GM19438 (cell line): ENCODE measurements around the gene RANBP3.

ENCODE experiments used
- ATAC-seq: cut with Tn5 transposase; IDR thresholded peaks from one replicate; pipeline ENCODE4 v1.9.1; 2021; ENCODE audit warnings: low read depth; ENCODE audit not compliant: unreplicated experiment

RANBP3 gene

GRCh38 chr19:5908773-5909442 lies 69.0 kb downstream of the RANBP3 start:
- no peak for ATAC-seq

- ATAC-seq = no peak
Observed at GRCh38 chr19:5907241-5907640, 70.7 kb downstream of the RANBP3 start.

- no peak for ATAC-seq
Observed at GRCh38 chr19:5905114-5905778, 72.7 kb downstream of the RANBP3 start.

DNA sequence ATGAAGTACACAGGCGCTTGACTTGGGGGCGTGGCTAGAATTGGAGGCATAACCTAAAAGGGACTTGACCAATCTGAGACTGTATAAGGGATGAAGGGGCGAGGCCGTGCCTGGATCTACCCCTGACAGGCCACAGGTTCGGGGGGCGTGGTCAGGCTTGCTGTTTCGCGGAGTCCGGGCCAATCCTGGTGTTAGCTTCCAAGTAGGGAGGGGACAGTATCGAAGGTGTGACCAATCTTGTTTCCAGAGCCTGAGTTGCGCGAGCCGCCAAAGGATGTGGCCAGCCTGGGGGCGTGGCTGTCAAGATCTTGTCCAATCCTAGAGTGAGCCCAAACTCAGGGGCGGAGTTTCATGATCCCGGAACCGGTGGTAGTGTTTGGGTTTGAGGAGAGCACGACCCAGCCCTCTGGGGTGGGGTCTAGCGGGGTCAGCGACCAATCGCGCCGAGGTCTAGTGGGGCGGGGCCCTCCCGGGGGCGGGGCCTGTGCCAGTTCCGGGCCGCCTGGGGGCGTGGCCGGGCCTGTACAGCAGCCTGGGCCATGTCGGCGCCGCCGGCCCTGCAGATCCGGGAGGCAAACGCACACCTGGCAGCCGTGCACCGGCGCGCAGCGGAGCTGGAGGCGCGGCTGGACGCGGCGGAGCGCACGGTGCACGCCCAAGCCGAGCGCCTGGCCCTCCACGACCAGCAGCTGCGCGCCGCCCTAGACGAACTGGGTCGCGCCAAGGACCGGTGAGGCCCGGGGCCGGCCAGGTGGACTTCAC lies 73.4 kb downstream of the RANBP3 start, which contains the start of gene VMAC:
Gene VMAC, plus strand, starts transcription at position 521 of the 762 bp plus-strand sequence. Its CDS starts 19 bp downstream, at position 540.
- peak; percentile 81 for ATAC-seq

- ATAC-seq = peak; percentile 40
Observed at GRCh38 chr19:5903624-5904351, 74.2 kb downstream of the RANBP3 start, which contains the start of gene NDUFA11. Gene NDUFA11 (minus strand): TSS chr19:5903790. CDS start chr19:5903708, 82 bp downstream.

- no peak for ATAC-seq
Observed at GRCh38 chr19:5903056-5903623, 74.8 kb downstream of the RANBP3 start.

- ATAC-seq = no peak
Observed at GRCh38 chr19:5900976-5901375, 77.0 kb downstream of the RANBP3 start.

DNA sequence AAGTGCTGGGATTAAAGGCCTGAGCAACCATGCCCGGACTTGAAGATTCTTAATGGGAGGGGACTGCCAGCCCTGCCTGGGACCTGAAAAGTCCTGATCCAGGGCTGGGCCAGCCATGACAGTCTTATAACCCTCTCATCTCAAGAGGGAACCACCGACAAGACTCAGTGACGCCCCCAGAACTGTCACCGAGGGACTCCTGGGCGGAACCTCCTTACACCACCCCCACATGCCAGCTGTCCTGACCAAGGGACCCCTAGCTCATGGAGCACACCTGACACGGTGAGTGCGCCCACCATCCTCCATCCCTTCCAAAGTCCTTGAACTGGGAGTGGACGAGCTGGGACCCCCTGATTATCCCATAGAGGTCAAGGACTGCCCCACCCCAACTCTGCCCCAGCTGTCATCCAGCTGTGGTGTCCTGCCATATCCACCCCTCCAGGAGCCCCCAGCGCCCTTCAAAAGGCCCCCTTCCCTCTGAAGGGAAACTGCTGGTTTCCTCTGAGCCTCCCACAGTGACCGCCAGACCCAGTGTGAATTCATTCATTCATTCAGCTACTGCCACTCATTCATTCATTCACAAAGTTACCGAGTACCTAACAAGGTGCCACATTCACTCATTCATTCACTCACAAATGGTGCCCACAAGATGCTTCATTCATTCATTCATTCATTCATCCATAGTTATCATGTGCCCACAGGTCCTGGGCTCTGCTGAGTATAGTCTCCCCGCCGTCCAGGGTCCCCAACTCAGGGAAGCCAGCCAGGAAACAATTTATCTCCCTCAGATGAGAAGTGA lies 78.0 kb downstream of the RANBP3 start:
- ATAC-seq = no peak

DNA sequence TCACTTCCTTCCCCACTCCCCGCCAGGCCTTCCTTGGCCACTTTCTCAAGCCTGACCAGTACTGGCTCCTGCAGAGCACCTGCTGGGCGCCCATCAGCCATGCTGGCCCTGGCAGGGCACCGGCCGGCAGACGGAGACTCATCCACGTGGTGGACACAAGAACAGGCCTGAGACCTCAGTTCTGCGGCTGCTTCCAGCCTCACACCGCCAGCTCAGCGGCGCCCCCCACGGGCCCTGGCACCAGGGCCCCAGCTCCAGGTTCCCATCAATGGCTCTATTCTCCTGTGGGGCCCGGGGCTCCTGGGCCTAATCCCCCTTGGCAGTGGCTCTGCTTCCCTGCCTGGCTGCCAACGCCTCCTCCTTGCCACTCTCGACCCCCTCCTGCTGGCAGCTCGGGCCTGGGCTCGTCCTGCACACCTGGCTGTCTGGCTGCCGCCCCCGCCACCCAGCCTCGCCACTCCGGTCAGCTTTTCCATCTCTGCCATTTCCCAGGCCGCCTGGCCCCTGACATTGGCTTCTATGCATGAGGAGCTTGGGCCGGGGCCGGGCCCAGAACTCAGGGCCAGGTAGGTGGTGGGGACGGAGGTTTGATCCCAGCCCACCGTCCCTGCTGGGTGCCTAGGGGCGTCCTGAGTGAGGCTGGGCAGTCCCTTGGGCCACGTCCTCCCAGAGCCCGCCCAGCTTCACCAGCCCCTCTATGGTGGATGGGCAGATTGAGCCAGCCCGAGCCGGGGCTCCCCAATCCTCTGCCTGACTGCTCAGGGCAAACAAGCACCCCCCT lies 80.6 kb downstream of the RANBP3 start:
- ATAC-seq = no peak

DNA sequence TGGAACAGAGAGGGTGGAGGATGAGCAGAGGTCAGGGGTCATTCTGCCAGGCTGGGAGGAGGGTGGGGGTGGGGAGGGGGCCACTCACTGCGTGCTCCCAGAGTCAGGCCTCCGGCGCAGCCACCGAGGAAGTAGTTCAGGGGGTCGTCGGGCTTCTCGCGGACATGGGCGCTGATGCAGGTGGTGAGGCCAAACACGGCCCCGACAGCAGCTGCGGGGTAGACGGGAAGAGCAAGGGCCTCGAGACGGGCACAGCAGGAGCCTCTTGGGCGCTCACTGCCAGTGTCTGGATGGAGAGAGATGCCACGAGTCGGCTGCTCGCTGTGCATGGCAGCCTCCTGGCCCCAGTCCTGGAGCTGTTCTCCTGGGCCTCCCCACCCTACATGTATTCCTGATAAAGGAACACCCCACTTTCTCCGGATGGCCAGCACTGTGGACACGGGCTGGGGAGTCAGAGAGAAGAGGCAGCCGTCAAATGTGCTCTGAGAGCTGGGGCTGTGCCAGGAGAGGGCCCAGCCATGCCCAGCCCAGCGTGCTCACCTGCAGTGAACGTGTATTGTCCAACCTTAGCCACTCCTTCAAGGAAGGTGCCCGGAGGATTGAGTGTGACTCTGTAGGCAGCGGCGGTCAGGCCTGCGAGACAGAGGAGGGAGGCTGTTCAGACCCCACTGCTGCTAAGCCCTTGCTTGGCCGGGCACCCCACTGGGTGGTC lies 81.4 kb downstream of the RANBP3 start:
- ATAC-seq = no peak

DNA sequence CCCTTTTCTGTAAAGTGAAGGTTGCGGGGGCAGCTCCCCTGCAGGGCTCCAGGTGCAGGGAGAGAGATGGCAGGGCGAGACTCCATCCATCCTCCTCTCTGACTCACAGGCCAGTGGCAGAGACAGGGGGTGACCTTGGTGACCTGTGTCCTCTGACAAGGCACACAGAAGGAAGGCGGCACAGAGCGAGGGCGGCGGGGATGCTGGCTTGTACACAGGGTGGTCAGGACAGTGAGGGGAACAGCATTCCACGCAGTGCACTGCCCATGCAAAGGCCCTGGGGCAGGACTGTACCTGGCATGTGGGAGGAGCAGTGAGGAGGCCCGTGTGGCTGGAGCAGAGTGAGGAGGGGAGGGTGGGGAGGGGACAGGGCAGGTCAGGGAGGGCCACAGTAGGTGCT lies 82.0 kb downstream of the RANBP3 start:
- ATAC-seq = no peak

- ATAC-seq = no peak
Observed at GRCh38 chr19:5895409-5895808, 82.5 kb downstream of the RANBP3 start.

DNA sequence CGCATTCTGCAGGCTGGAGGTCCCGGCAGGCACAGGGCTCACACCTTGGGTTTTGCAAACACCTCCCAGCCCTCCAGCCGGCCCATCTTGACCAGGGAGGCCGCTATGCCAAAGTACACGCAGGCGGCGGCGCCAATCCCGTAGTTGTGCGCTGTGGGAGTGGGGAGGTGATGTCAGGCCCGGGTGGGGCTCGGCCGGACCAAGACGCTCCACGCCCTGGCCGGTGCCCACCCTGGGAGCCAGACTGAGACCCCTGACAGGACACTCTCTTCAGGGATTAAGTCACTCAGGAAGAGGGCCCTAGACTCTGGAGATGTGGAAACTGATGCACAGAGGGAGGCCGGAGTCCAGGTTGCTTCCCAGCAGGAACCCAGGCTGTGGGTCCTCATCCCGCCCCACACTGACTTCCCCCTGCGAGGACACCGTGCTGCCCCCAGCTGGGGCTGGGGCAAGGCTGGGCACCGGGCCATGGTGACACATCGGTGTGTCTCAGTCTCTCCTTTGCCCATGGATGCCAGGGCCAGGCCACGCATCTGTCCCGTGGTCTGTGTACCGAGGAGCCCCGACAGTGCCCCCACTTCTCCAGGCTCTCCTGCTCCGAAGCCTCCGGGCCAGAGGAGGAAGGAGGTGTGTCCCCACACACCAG lies 83.1 kb downstream of the RANBP3 start:
- no peak for ATAC-seq

GRCh38 chr19:5893907-5894703 lies 83.8 kb downstream of the RANBP3 start:
- ATAC-seq = no peak

DNA sequence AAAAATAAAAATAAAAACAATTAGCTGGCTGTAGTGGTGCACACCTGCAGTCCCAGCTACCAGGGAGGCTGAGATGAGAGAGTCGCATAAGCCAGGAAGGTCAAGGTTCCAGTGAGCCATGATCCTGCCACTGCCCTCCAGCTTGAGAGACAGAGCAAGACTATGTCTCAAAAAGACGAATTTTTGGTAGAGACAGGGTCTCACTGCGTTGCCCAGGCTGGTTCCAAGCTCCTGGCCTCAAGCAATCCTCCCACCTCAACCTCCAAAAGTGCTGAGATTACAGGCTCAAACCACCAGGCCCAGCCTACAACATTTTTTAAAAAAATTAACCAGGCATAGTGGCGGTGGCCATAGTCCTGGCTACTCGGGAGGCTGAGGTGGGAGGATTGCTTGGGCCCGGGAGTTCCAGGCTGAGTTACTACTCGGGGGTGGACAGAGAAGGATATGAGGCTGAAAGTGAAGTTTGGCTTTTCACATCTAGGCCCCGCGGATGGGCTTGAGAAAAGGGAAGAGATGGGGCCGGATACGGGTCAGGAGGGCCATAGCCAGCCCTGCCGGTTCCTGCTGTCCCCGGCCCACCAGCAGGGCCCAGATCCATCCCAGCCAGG lies 84.5 kb downstream of the RANBP3 start:
- ATAC-seq = no peak

DNA sequence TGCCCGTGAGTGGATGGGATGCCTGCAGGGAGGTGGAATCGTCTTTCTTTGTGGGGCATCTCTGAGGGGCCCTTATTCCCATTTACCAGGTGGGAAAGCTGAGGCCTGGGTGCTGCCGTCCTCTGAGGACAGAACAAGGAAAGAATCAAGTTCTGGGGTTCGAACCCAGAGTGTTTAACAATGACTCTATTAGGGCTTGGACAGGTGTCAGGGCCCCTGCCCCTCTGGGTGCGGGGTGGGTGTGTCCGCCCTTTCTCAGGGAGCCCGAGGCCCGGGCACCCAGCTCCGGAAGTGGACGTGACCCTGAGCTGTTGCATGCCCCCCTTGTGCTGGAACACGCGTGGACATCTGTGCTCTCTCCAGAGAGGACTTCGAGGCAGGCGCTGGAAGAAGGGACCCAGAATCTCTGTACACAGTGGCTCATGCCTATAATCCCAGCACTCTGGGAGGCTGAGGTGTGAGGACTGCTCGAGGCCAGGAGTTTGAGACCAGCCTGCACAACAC lies 85.1 kb downstream of the RANBP3 start:
- ATAC-seq = no peak
